Ovary (tissue), 3 donors: ENCODE measurements around the gene AGPAT4.

Experiments
- EP300 ChIP-seq: sonication (generic); formaldehyde crosslinking; IDR thresholded peaks from one replicate; pipeline ENCODE4 v1.6.1; 2017; ENCODE audit warnings: antibody characterized with exemption
- TF ChIP-seq, protein P1 (sequence below), 3 donors: fragments of 450-650 bp in 2 of 3; fragments of 200-600 bp in 1 of 3; IDR thresholded peaks; one replicate each; pipeline versions ENCODE4 v1.5.1 to v1.8.0; 2016 to 2022; ENCODE audit warnings: antibody characterized with exemption in 3 of 3, mild to moderate bottlenecking in 1 of 3
- donor health status: DM: no; HTN: no; CAD: no.

DNA sequence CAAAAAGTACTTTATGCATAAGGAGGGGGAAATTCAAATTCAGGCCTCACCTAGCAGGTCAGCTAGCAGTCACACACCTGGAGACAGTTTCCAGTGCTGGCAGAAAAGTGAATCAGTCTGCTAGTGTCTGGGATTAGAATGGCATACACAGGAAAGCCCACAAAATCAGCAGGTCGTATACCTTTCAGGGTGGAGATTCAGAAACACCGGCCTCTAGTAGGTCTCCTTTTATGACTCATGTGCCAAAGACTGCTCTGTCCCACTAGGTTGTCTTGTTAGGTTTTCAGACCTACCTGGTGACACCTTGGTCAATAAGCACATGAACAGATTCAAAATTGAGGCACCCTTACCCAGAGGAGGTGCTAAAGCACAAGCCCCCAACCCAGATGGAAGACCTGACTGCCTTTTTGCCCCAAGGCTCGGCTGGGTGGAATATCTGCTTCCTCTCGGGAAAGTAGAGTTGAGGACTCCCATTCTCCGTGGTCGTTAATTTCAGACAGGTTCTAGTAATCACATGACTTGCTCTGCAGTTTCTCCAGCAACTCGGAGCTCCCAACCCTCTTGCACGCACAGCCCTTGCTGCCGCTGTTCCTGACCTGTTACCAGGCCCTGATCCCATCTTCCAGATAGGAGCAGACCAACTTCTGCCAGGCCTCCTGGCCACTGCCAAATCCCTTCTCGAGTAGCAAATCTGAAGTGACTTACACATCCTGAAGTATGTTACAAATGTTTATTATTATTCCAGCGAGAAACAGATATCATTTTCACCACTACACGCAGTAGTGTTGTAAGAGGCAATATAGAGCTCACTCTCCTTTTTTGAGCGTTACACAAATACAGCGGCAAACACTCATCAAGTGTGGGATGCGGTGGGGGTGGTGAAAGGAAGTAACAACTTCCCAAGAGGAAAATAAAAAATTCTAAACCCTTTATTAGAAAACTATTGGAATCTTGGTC is 46.6 kb downstream of the AGPAT4 start:
- TF ChIP-seq, protein P1, sequence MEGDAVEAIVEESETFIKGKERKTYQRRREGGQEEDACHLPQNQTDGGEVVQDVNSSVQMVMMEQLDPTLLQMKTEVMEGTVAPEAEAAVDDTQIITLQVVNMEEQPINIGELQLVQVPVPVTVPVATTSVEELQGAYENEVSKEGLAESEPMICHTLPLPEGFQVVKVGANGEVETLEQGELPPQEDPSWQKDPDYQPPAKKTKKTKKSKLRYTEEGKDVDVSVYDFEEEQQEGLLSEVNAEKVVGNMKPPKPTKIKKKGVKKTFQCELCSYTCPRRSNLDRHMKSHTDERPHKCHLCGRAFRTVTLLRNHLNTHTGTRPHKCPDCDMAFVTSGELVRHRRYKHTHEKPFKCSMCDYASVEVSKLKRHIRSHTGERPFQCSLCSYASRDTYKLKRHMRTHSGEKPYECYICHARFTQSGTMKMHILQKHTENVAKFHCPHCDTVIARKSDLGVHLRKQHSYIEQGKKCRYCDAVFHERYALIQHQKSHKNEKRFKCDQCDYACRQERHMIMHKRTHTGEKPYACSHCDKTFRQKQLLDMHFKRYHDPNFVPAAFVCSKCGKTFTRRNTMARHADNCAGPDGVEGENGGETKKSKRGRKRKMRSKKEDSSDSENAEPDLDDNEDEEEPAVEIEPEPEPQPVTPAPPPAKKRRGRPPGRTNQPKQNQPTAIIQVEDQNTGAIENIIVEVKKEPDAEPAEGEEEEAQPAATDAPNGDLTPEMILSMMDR (IDR thresholded peaks at IDR 0.05) = no peak
- no peak for TF ChIP-seq EP300
